H1 (cell line): ENCODE measurements around the gene ILF3. TPM values are rescaled to one million over a fixed set of nuclear protein-coding genes. Genes with fewer than 3 reads are reported as not detected.

ENCODE experiments used
- CTCF ChIA-PET: fragments of 300-600 bp; sonication (Branson Sonifier 250); formaldehyde crosslinking; loops from one replicate; lab custom pipeline; 2021; ENCODE audit not compliant: partially characterized antibody; lab: Charles Lee
- POLR2A ChIA-PET: fragments of 300-600 bp; sonication (Branson Sonifier 250); formaldehyde crosslinking; loops from one replicate; lab custom pipeline; 2021; ENCODE audit warnings: inconsistent platforms; ENCODE audit not compliant: partially characterized antibody; lab: Charles Lee
- DNase-seq, 2 experiments: peaks; one replicate each; pipeline versions ENCODE4 v3.0.0 to v3.0.0-alpha.2; 2010 to 2022; ENCODE audit warnings: low spot score in 2 of 2, low read depth in 1 of 2, mixed read lengths in 1 of 2
- FAIRE-seq: peaks from 2 replicates; lab custom pipeline; 2011; peaks lifted over from hg19 to GRCh38; lab: Jason Lieb, UNC
- H2AFZ ChIP-seq: 2 replicates; pipeline ENCODE4 v1.8.1; 2012; ENCODE audit warnings: low read length, inconsistent platforms
- H2AK5ac ChIP-seq: 2 replicates; pipeline ENCODE4 v1.6.1; 2013; ENCODE audit warnings: low read depth, low read length
- H2BK120ac ChIP-seq: replicated peaks from 2 replicates; pipeline ENCODE3; 2013; ENCODE audit warnings: low read depth, low read length, inconsistent platforms
- H2BK12ac ChIP-seq: 2 replicates; pipeline ENCODE4 v1.6.1; 2013; ENCODE audit warnings: low read depth, low read length
- H2BK15ac ChIP-seq: 2 replicates; pipeline ENCODE4 v1.6.1; 2013; ENCODE audit warnings: low read length
- H2BK20ac ChIP-seq: 2 replicates; pipeline ENCODE4 v1.6.1; 2013; ENCODE audit warnings: low read length
- H2BK5ac ChIP-seq: 2 replicates; pipeline ENCODE4 v1.6.1; 2013; ENCODE audit warnings: low read depth, low read length
- H3K14ac ChIP-seq: 2 replicates; pipeline ENCODE4 v1.6.1; 2013; ENCODE audit warnings: inconsistent platforms; ENCODE audit not compliant: insufficient read length
- H3K18ac ChIP-seq: 2 replicates; pipeline ENCODE4 v1.6.1; 2013; ENCODE audit warnings: low read length; ENCODE audit errors: extremely low read depth
- H3K23ac ChIP-seq: 2 replicates; pipeline ENCODE4 v1.6.1; 2013; ENCODE audit warnings: inconsistent platforms; ENCODE audit not compliant: insufficient read length
- H3K23me2 ChIP-seq: 2 replicates; pipeline ENCODE4 v1.6.1; 2013; ENCODE audit warnings: low read depth, low read length
- H3K27ac ChIP-seq: 2 replicates; pipeline ENCODE4 v1.6.1; 2011; ENCODE audit warnings: low read depth, low read length, inconsistent platforms
- H3K27me3 ChIP-seq, 4 experiments: replicated peaks in 1 of 4; 1 replicate in 1 of 4; 2 replicates in 3 of 4; pipeline versions ENCODE4 v1.6.1 to v1.8.1; 2011 to 2013; ENCODE audit warnings: low read length in 3 of 4, mild to moderate bottlenecking in 3 of 4, inconsistent platforms in 2 of 4, mixed read lengths in 2 of 4, moderate library complexity in 1 of 4; ENCODE audit not compliant: control insufficient read depth in 3 of 4, insufficient read depth in 3 of 4; ENCODE audit errors: extremely low read depth in 1 of 4
- H3K36me3 ChIP-seq, 4 experiments: 2 replicates each; pipeline versions ENCODE4 v1.6.1 to v1.8.1; 2011 to 2013; ENCODE audit warnings: mild to moderate bottlenecking in 4 of 4, low read length in 3 of 4, moderate library complexity in 2 of 4, control low read depth in 1 of 4, inconsistent platforms in 1 of 4; ENCODE audit not compliant: insufficient read depth in 4 of 4, control insufficient read depth in 2 of 4
- H3K4ac ChIP-seq: replicated peaks from 2 replicates; pipeline ENCODE3; 2013; ENCODE audit warnings: low read length, low read depth, mixed read lengths, inconsistent platforms; ENCODE audit not compliant: insufficient read length
- H3K4me1 ChIP-seq, 4 experiments: replicated peaks in 1 of 4; 1 replicate in 1 of 4; 2 replicates in 3 of 4; pipeline versions ENCODE4 v1.6.1 to v1.8.1; 2011 to 2013; ENCODE audit warnings: low read length in 3 of 4, inconsistent platforms in 2 of 4, mixed read lengths in 1 of 4; ENCODE audit not compliant: insufficient read depth in 4 of 4, control insufficient read depth in 3 of 4
- H3K4me2 ChIP-seq, 2 experiments: 2 replicates each; pipeline versions ENCODE4 v1.6.1 to v1.8.1; 2011 to 2013; ENCODE audit warnings: low read depth in 2 of 2, low read length in 2 of 2, control low read depth in 1 of 2, inconsistent platforms in 1 of 2, mild to moderate bottlenecking in 1 of 2; ENCODE audit not compliant: insufficient read depth in 1 of 2
- H3K4me3 ChIP-seq, 4 experiments: fragments of 200-600, 300-600 bp in 1 of 4; sonication (generic), shearing (Covaris generic), sonication (Bioruptor Twin) in 1 of 4; 2 replicates each; pipeline versions ENCODE4 v1.5.1 to v1.8.1; 2011 to 2016; ENCODE audit warnings: low read length in 4 of 4, low read depth in 3 of 4, control low read depth in 2 of 4, inconsistent platforms in 2 of 4, mild to moderate bottlenecking in 2 of 4, mixed read lengths in 1 of 4, moderate library complexity in 1 of 4; ENCODE audit not compliant: insufficient read depth in 2 of 4; ENCODE audit errors: extremely low read depth in 1 of 4
- H3K56ac ChIP-seq: replicated peaks from 2 replicates; pipeline ENCODE3; 2013; ENCODE audit warnings: low read depth, mild to moderate bottlenecking, mixed read lengths, low read length, inconsistent platforms; ENCODE audit not compliant: insufficient read length
- H3K79me1 ChIP-seq: 2 replicates; pipeline ENCODE4 v1.6.1; 2013; ENCODE audit warnings: low read depth, low read length, control low read depth
- H3K79me2 ChIP-seq, 2 experiments: 2 replicates each; pipeline versions ENCODE4 v1.6.1 to v1.8.1; 2012 to 2013; ENCODE audit warnings: low read length in 2 of 2, mild to moderate bottlenecking in 2 of 2, inconsistent platforms in 1 of 2; ENCODE audit not compliant: insufficient read depth in 2 of 2, control insufficient read depth in 1 of 2
- H3K9ac ChIP-seq, 4 experiments: replicated peaks in 1 of 4; 1 replicate in 1 of 4; 2 replicates in 3 of 4; pipeline versions ENCODE4 v1.6.1 to v1.8.1; 2011 to 2013; ENCODE audit warnings: low read depth in 3 of 4, low read length in 3 of 4, control low read depth in 2 of 4, mild to moderate bottlenecking in 2 of 4, moderate library complexity in 2 of 4, inconsistent platforms in 1 of 4; ENCODE audit errors: extremely low read depth in 1 of 4
- H3K9me3 ChIP-seq, 2 experiments: 2 replicates each; pipeline versions ENCODE4 v1.6.1 to v1.8.1; 2012 to 2013; ENCODE audit warnings: mild to moderate bottlenecking in 2 of 2, moderate library complexity in 2 of 2, control low read depth in 1 of 2, inconsistent platforms in 1 of 2, low read depth in 1 of 2, low read length in 1 of 2, mixed read lengths in 1 of 2; ENCODE audit not compliant: insufficient read depth in 2 of 2
- H4K20me1 ChIP-seq, 2 experiments: replicated peaks in 1 of 2; 2 replicates each; pipeline versions ENCODE3 to v1.8.1; 2011 to 2013; ENCODE audit warnings: inconsistent platforms in 2 of 2, low read length in 2 of 2, mild to moderate bottlenecking in 1 of 2; ENCODE audit not compliant: insufficient read depth in 2 of 2, control insufficient read depth in 1 of 2
- H4K5ac ChIP-seq: 2 replicates; pipeline ENCODE4 v1.6.1; 2013; ENCODE audit warnings: low read length, low read depth, mixed read lengths, inconsistent platforms; ENCODE audit not compliant: insufficient read length
- H4K8ac ChIP-seq: 2 replicates; pipeline ENCODE4 v1.8.0; 2013; ENCODE audit warnings: mild to moderate bottlenecking, moderate library complexity, low read length, inconsistent platforms; ENCODE audit not compliant: insufficient read depth; ENCODE audit errors: extremely low read depth
- H4K91ac ChIP-seq: replicated peaks from 2 replicates; pipeline ENCODE3; 2013; ENCODE audit warnings: low read length, mixed read lengths, inconsistent platforms; ENCODE audit not compliant: insufficient read length
- CBX8 ChIP-seq: fragments of 300-800, 300-1000 bp; sonication (generic); IDR thresholded peaks from 2 replicates; pipeline ENCODE4 v1.7.1; 2016; ENCODE audit warnings: low read depth, low read length, borderline replicate concordance
- EZH2 ChIP-seq: fragments of 200-600 bp; sonication (generic); IDR thresholded peaks from 2 replicates; pipeline ENCODE4 v1.7.1; 2012; ENCODE audit warnings: low read depth, mild to moderate bottlenecking, moderate library complexity, low read length, inconsistent platforms; ENCODE audit not compliant: severe bottlenecking
- RFX5 ChIP-seq: IDR thresholded peaks from 2 replicates; pipeline ENCODE4 v1.6.1; 2011; ENCODE audit warnings: low read depth, low read length, improper control_type of control experiment, borderline replicate concordance
- SP4 ChIP-seq: IDR thresholded peaks from 2 replicates; pipeline ENCODE4 v1.6.1; 2012; ENCODE audit warnings: low read length, inconsistent platforms
- TAF7 ChIP-seq: optimal IDR thresholded peaks from 2 replicates; pipeline ENCODE3; 2011; ENCODE audit warnings: low read depth, mild to moderate bottlenecking, inconsistent platforms, low read length, moderate library complexity, borderline replicate concordance
- TEAD4 ChIP-seq: IDR thresholded peaks from 2 replicates; pipeline ENCODE4 v1.6.1; 2012; ENCODE audit warnings: low read depth, low read length, inconsistent platforms, mixed read lengths
- ZNF274 ChIP-seq: IDR thresholded peaks from 2 replicates; pipeline ENCODE4 v1.7.0; 2012; ENCODE audit warnings: low read length, borderline replicate concordance; ENCODE audit errors: extremely low read depth
- WGBS, 2 experiments: shearing (Covaris generic) in 1 of 2; methylation state at CpG; one replicate each; pipeline versions ENCODE4 v1.1.6 to v1.1.7; 2013 to 2015; ENCODE audit warnings: low lambda C conversion rate in 2 of 2, mixed read lengths in 2 of 2, inconsistent platforms in 1 of 2, low coverage in 1 of 2, missing lambda C conversion rate in 1 of 2; ENCODE audit not compliant: insufficient replicate concordance in 2 of 2, insufficient coverage in 1 of 2, insufficient read length in 1 of 2; ENCODE audit errors: extremely low coverage in 1 of 2, missing lambda C conversion rate in 1 of 2; 5-methylcytosine and 5-hydroxymethylcytosine counted together
- polyA plus RNA-seq, 7 experiments: library from polyadenylated mRNA; depleted of rRNA in 3 of 7; stranded (reverse) in 5 of 7; unstranded in 2 of 7; fragments of >200 nt in 5 of 7; fragments of 200-250 nt in 2 of 7; gene quantifications; 1 replicate in 5 of 7; 2 replicates in 1 of 7; 4 replicates in 1 of 7; pipeline versions ENCODE4 v1.2.1 to v1.2.3, GENCODE V29; 2011 to 2013; ENCODE audit warnings: missing spikeins in 2 of 7, mixed read lengths in 2 of 7
- total RNA-seq: library from RNA; stranded (reverse); fragmentation: NEBNext Ultra II Directional; extraction: Animal tissue kit (Norgen Biotek cat#: 25700); gene quantifications from 2 replicates; pipeline ENCODE4 v1.2.1, GENCODE V29; 2021

Gene ILF3
- total and polyA plus RNA-seq, 2 of the 8 experiments (the other 6 are each of a cell fraction or from before 2014, with no cell fraction given) = 291 to 695 TPM

GRCh38 chr19:10642473-10643171 is 11.5 kb upstream of the ILF3 start:
- POLR2A ChIA-PET = interaction anchor here (0.6 to 59.0 kb wide), 15 partner anchors 9 to 883 kb away, joined by 3 to 1874 read pairs (median 5); partner anchors contain the start of genes CDKN2D, DNM2, ILF3 and QTRT1
- TF ChIP-seq TAF7 (no peak), SP4 (no peak), EZH2 (no peak), CBX8 (no peak), ZNF274 (no peak), TEAD4 (no peak), RFX5 (no peak)

More at GRCh38 chr19:10642473-10643171, 11.5 kb upstream of the ILF3 start:
- 0 out of 2 replicates have a peak overlapping the region, but pooled peaks have one; percentile 7 for H3K18ac ChIP-seq
- H2BK12ac ChIP-seq = no peak overlapping the region
- peak overlapping the region; percentile 12; the same call in 1 of the 2 replicates for H3K27ac ChIP-seq
- no peak overlapping the region for H2BK20ac ChIP-seq
- H3K36me3 ChIP-seq = peaks cover 12 to 38% (median 19%) of the 10 kb centered on the region in 4 experiments; a peak in 7 of 8 replicates
- CTCF ChIA-PET = interaction anchor here (1.0 to 14.2 kb wide), 6 partner anchors 10 to 60 kb away, joined by 4 to 267 read pairs (median 14); partner anchors contain the start of gene SLC44A2
- no peak overlapping the region for H2BK15ac ChIP-seq
- peak overlapping the region; percentile 60; the same call in 1 of the 2 replicates for H2BK5ac ChIP-seq
- no peaks in the 10 kb centered on the region; the same call in 1 of the 2 replicates for H3K79me1 ChIP-seq
- H3K23ac ChIP-seq = no peak overlapping the region
- H2AK5ac ChIP-seq = 0 out of 2 replicates have a peak overlapping the region, but pooled peaks have one; percentile 19
- FAIRE-seq = no peak
- no peaks in the 10 kb centered on the region for H3K9me3 ChIP-seq
- no peak overlapping the region for H3K56ac ChIP-seq
- H2BK120ac ChIP-seq = no peak overlapping the region
- H3K14ac ChIP-seq = no peak overlapping the region
- no peak overlapping the region for H3K4me2 ChIP-seq
- peaks cover 0 to 2% of the 10 kb centered on the region in 2 experiments for H4K20me1 ChIP-seq
- no peaks in the 10 kb centered on the region for H3K27me3 ChIP-seq
- H4K91ac ChIP-seq = no peak overlapping the region
- no peak overlapping the region for H3K9ac ChIP-seq
- no peak for DNase-seq
- WGBS, 2 experiments = 87% methylated on average over 23 of the region's 25 CpGs; no CpG with 5 or more reads in 1 of the 2 experiments
- H3K4me3 ChIP-seq = no peak overlapping the region
- H3K23me2 ChIP-seq = no peaks in the 10 kb centered on the region
- H2AFZ ChIP-seq = no peak overlapping the region
- H4K8ac ChIP-seq = 0 out of 2 replicates have a peak overlapping the region, but pooled peaks have one; percentile 15
- peaks cover 6 to 17% (median 13%) of the 10 kb centered on the region in 4 experiments for H3K4me1 ChIP-seq
- H3K4ac ChIP-seq = no peak overlapping the region
- H4K5ac ChIP-seq = no peak overlapping the region
- H3K79me2 ChIP-seq = no peaks in the 10 kb centered on the region
